Medulla oblongata (tissue), 1 donor: ENCODE data around the gene CD300LB.
"Not testable (repeated sequence)": the region's sequence is repeated elsewhere in the genome, so short reads cannot be mapped to it uniquely, and the experiment has no call there.

Source experiments
- DNase-seq: peaks from one replicate; pipeline ENCODE4 v3.0.0-alpha.2; 2015; ENCODE audit errors: extremely low spot score

Gene CD300LB

DNA sequence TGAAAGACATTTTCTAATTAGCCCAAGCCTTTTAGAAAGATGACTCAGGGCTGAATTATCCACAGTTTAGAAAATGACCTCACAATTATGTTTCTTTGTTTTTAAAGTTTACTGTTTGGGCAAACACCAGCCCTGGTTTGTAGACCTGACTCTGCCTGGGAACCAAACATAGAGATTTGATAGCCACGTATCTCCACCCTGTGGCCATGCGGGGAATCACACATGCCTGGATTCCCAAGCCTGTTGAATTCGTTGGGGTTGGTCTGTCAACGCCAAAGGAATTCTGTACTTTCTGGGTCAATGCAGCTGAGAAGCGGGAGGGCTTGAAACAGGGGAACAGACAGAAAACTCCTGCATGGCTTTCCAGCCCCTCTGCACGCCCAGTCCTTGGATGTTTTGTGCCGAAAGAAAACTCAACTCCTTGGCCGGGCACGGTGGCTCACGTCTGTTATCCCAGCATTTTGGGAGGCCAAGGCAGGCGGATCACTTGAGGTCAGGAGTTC is 37.9 kb downstream of the CD300LB start:
- peak; percentile 84 for DNase-seq

DNA sequence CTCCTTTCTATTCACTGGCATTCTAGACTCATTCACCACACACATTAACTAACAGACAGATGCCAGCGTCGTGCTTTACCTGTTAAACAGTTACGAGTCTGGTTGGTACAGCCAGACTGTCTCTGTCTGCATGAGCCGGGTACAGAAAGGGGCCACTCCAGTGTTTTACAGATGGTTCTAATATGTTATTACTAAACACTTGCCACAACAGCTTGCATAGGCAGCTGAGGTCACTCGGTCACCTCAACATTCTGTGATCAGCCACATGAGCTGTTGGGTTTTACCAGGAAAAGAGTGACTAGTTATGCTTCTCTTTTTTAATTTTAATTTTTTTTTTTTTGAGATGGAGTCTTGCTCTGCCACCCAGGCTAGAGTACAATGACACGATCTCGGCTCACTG is 39.6 kb downstream of the CD300LB start:
- no peak for DNase-seq

DNA sequence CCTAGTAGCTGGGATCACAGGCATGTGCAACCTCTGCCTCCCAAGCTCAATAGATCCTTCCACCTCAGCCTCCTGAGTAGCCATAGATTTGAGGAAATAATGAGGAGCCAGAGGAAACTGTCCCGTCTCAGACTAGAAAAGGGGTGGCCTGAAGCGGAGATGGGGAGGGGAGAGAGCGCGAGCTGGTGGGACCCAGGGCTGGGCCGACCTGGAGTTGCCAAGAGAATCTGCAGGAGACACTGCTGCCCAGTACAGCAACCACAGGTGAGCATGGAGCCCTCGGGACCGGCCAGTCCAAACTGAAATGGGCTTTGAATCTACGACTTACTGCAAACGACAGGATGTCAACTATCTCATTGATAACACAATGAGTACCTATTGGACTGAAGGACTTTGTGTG is 40.6 kb downstream of the CD300LB start:
- no peak for DNase-seq

DNA sequence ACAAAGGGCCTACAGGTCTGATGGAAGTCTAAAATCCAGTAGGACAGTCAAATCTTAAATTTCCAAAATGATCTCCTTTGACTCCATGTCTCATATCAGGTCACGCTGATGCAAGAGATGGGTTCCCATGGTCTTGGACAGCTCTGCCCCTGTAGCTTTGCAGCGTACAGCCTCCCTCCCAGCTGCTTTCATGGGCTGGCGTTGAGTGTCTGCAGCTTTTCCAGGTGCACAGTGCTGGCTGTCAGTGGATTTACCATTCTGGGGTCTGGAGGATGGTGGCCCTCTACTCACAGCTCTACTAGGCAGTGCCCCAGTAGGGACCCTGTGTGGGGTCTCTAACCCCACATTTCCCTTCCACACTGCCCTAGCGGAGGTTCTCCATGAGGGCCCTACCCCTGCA is 43.0 kb downstream of the CD300LB start:
- DNase-seq, result not testable (repeated sequence)

DNA sequence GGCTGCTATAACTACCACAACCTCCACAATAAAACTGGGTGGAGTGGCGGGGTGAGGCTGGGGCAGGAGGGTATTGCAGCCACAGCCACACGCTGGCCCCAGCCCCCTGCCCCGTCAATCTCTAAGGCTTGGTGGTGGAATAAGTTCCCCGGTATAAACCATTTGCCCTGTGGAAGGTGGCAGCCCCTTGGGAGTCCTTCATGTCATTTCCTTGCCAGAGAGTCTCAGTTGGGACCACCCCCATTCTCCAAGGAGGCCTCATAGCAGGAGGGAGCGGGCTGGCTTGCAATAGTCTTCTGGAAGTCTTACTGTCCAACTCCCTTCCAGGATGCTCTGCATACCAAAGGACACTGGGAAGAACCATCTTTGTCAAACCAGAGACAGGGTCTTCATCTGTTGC is 45.4 kb downstream of the CD300LB start:
- no peak for DNase-seq

DNA sequence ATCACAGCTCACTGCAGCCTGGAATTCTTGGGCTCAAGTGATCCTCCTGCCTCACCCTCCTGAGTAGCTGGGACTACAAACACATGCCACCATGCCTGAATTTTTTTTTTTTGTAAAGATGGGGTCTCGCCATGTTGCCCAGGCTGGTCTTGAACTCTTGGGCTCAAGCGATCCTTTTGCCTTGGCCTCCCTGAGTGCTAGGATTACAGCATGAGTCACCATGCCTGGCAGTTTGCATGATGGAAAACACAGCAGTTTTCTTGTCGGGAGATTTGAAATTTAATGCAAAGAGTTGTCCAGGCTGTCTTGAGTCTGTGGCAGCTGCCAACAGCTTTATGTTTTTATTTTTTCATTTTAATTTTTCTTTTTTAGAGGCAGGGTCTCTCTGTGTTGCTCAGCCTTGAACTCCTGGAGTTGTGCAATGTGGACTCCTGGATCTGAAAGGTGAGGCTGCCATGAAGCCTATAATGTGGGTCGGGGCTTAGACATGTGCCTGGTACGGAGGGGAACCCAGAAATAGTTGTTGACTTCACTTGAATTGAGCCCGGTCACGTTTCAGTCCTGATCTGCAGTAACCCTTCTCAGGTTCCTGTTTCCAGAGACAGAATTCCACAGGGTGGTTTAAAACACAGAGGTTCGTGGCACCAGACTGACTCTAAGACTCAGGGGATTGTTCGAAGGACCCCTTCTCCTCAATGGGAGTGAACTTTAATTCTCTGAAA is 46.1 kb downstream of the CD300LB start:
- no peak for DNase-seq

DNA sequence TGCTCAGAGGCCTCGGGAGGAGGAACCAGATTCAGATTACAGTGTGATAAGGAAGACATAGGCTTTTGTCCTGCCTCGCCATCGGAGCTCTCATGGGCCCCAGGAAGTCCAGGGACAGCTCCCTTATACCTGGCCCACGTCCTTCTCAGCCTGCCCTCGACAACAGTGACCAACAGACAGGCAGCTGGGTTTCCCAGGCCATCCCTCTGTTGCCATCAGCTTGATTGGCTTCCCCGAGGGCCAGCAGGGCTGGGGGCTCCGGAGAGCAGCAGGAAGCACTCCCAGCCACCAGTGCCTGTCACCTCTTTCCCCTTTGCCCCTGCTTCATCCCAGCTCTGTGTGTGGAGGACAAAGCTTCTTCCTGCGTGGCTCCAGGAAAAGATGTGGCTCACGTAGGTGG is 47.2 kb downstream of the CD300LB start:
- DNase-seq, result no peak

DNA sequence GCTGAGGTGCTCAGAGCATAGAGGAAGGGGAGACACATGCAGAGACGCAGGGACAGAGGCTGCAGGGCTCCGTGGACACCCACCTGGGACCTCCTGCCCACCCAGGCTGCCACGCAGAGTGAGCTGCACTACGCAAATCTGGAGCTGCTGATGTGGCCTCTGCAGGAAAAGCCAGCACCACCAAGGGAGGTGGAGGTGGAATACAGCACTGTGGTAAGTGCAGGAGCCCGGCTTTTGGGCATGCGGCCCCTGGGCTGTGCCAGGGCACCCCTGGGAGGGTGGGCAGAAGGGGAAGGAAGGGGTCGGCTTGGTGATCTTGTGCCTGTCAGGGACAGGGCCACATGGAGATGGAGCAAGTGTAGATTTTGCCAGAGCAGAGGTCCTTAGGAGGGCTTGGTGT is 49.7 kb downstream of the CD300LB start:
- DNase-seq, result no peak

DNA sequence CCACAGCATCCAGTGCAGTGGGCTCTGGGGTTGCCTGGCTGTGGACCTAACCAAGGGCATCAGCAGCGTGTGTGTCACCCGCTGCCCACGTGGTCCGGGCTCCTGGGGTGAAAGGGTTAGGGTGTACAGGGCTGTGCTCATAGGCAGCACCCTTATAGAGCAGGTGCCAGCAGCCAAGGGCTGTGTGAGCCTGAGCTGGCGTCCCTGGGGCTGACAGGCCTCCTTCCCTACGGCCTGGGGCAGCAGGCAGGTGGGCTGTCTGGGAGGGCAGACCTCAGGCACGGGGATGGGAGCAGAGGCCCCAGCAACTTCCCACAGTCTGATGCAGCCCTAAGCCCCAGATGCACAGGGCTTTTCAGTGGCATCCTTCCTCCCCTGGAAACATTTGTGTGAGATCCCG is 51.0 kb downstream of the CD300LB start:
- DNase-seq, result no peak

DNA sequence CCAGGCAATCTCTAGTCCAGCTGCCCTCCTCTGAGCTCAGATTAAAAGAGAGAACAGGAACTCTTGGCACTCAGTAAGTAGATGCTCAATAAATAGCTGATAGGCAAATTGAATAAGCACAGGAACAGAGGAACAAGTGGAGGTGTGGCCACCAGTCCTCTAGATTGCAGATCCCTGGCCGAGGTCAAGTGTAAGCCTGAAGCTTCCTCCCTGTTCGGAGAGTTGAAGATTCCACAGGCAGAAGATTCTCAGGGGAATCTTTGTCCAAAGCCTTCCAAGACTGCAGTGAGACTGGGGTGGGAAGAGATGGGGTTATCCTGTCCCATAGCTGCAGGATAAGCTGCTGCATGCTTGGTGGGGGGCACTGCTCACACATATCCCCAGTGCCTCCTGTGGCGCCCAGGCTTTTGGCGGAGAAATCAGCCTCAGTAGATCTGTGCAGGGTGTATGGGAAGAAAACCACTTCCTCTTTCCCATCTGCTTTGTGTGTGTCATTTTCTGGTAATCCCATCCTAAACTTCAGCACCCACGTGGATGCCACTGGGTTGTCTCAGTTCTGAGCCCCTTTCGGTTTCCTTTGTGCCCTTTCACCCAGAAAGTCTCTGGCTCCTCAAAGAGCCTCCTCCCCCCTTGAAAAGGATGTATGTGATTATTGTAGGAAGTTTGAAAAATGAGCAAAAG is 52.7 kb downstream of the CD300LB start:
- peak; percentile 74 for DNase-seq

DNA sequence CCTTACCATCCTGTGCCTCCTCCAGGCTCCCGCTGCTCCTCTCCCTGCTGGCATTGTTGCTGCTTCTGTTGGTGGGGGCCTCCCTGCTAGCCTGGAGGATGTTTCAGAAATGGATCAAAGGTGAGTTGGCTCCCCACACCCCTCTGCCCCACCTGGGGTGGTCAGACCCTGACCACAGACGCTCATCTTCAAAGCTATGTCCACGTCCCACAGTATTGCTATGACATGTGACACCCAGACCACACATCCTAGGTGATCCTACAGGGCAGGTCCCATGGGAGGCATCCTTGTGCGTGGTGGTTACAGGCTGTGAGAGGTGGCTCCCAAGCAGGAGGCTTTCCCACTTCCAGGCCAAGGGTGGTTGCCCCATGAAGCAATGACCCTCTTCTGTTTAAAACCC is 53.9 kb downstream of the CD300LB start:
- DNase-seq, result no peak

DNA sequence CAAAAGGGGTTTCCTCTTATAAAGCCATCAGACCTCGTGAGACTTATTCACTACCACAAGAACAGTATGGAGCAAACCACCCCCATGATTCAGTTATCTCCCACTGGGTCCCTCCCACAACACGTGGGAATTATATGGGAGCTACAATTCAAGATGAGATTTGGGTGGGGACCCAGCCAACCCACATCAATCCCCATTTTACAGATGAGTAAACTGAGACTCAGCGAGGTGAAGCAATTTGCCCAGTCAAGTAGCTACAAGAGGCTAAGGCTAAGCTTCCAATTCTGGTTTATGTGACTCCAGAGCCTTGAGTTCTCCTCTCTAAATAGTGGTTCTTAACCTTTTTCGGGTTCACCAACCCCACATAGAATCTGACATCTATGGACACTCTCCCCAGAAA is 56.1 kb downstream of the CD300LB start:
- DNase-seq, result no peak

DNA sequence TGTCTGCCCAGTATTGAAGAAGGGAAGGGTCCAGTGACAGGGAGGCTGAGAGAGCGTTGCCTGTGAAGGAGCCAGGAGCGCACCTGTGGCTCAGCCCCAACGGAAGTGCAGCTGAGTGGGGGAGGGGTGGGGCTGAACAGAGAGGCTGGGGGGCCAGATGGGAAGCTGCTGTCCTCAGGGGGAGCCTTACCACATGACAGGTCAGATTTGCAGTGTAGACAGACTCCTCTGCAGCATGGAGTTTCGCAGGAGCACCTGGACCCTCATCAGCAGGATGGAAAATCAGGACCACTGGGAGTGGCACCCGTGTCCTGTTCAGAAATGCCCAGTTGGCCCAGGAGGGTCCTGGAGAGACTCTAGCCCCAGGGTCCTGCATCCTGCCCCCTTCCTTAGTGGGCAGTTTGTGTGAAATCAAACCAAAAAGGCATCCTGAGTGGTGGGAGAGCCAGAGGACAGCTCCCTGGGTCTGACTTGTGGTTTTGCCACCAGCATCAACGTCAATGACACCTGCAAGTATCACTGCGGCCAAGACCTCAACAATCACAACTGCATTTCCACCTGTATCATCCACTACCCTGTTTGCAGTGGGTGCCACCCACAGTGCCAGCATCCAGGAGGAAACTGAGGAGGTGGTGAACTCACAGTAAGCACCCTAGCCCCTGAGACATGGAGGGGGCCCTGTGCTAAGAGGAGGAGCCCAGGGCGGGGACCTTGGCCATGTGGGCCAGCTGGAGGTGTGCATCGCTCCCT is 57.1 kb downstream of the CD300LB start:
- no peak for DNase-seq

DNA sequence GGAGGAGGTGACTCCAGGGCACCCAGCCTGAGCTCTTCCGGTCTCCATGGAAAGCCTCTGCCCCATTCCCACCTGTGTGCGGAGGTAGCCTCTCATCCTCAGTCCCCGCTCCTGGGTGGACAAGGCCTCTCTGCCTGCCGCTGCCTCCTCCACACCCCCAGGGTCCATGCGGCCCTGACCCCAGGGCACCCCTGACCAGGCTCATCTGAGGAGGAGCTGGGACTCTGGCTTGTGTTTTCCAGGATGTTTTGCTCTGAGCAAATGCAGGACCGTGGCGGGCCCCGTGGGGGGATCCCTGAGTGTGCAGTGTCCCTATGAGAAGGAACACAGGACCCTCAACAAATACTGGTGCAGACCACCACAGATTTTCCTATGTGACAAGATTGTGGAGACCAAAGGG is 58.0 kb downstream of the CD300LB start:
- DNase-seq, result no peak

DNA sequence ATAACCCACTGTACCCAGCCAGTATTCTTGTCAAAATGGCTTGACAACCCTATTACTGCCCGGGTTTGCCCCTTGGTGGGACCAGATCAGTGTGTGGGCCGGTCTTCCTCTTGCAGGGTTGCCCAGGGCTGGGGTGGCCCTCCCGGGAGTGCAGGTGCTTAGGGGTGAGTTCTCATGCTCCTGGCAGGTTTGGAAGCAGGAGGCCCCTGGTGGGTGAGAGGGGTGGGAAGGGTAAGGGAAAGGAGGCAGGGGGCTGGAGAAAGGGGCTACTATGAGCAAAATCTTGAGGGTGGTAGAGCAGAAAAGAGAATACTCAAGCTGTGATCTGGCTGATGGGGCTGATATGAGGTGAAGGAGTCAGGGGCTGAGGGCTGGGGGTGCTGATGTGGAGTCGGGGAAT is 58.4 kb downstream of the CD300LB start:
- no peak for DNase-seq

DNA sequence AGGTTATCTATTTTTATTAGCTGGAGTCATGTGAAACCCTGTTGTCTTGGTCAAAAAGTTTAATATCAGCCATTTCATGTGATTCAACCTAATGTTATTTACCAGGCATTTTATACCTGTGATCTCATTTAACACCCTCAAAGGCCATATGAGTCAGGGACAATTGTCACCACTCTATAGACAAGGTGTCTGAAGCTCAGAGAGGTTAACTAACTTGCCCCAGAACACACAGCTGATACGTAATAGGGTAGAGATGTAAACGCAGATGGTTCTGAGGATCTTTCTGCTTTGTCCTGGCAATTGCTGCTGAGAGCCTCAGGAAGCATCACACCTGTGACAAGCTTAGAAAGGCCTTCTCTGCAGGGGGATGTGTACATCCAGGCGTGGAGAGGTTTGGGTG is 59.9 kb downstream of the CD300LB start:
- DNase-seq, result no peak
